ENCODE data around the gene ADTRP.

DNA sequence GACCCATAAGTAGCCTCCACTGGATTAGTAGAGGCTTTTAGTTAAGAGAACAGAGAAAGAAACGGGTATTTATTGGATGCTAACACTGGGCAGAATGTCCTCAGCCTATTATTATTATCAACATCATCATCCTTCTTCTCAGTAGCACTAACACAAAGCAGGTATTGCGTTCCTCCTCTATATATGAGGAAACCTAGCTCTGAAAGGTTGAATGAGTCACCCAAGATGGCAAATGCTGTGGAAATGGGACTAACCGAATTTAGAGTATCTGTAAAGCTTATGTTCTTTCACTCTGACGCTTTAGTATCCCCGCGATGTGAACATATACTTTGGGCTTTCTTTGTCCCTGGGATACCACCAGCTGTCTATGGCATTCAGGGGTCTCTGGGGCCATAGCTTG lies 77.0 kb downstream of the ADTRP start:
- TF ChIP-seq POLR2A (IDR thresholded peaks at IDR 0.05) = no peak
- TF ChIP-seq, protein P1, sequence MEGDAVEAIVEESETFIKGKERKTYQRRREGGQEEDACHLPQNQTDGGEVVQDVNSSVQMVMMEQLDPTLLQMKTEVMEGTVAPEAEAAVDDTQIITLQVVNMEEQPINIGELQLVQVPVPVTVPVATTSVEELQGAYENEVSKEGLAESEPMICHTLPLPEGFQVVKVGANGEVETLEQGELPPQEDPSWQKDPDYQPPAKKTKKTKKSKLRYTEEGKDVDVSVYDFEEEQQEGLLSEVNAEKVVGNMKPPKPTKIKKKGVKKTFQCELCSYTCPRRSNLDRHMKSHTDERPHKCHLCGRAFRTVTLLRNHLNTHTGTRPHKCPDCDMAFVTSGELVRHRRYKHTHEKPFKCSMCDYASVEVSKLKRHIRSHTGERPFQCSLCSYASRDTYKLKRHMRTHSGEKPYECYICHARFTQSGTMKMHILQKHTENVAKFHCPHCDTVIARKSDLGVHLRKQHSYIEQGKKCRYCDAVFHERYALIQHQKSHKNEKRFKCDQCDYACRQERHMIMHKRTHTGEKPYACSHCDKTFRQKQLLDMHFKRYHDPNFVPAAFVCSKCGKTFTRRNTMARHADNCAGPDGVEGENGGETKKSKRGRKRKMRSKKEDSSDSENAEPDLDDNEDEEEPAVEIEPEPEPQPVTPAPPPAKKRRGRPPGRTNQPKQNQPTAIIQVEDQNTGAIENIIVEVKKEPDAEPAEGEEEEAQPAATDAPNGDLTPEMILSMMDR (IDR thresholded peaks at IDR 0.05 in 8 of 11, conservative IDR thresholded peaks at IDR 0.05 in 3 of 11) = no peak
- TF ChIP-seq POLR2AphosphoS5 (IDR thresholded peaks at IDR 0.05) = no peak
